WTC11 (cell line): Measurements from ENCODE around the gene DGKG.

Experiments
- CTCF ChIP-seq: fragments of 200-600 bp; IDR thresholded peaks from 2 replicates; pipeline ENCODE4 v1.8.0; 2022; ENCODE audit warnings: antibody characterized with exemption
- GABPB1 ChIP-seq: sonication (generic); formaldehyde crosslinking; IDR thresholded peaks from 2 replicates; pipeline ENCODE4 v1.8.1; 2023; ENCODE audit warnings: mild to moderate bottlenecking, missing genetic modification reagents
- MAX ChIP-seq: sonication (generic); formaldehyde crosslinking; IDR thresholded peaks from 2 replicates; pipeline ENCODE4 v1.8.0; 2022; ENCODE audit warnings: mild to moderate bottlenecking, missing genetic modification reagents
- ZNF532 ChIP-seq: fragments of 250-450 bp; sonication (Bioruptor Pico); IDR thresholded peaks from 2 replicates; pipeline ENCODE4 v1.9.0; 2021; ENCODE audit warnings: mild to moderate bottlenecking, borderline replicate concordance

- TF ChIP-seq ZNF532 (CRISPR knock-in tag) (no peak), CTCF (no peak), MAX (no peak), GABPB1 (no peak)
Measured at GRCh38 chr3:186316666-186317260, 45.3 kb downstream of the DGKG start.
